Hepatic stellate cell (primary cell): ENCODE data around the gene MEG3.

Experiments used
- DNase-seq: peaks from one replicate; pipeline ENCODE4 v3.0.0; 2011; ENCODE audit warnings: low spot score

Gene MEG3

DNA sequence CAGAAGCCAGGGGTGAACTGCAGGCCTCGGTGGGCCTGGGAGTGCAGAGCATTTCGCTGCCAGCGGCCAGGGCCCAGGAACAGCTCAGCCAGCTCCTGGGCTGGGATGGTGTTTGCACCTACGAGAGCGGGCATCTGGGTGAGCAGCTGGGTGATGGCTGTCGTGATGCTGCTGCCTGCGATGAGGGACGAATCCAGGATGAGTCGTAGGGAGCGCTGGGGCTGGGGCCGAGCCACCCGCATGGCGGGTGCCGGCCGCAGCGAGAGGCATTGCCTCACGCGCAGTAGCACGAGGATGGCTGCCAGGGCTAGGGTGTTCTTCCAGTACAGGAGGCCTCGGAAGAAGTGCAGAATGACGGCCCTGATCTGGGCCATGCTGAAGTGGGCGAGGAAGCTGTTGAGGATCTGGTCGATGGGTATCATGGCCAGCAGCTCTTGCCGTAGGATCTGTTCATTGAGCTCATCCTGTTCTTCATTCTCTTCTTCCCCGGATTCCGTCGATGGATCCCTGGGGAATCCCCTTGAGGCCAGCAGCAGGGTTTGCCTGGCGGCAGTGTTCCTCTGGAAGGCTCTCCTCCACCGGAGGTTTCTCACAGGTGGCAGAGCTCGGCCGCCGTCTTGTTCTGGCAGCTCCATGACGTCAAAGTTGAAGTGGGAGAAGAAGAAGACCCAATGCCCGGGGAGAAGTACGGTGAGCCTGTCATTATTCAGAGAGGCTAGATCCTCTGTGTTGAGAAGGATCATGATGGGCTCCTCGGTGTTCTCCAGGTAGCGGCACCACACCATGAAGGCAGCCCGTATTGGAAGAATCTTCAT, 55.5 kb downstream of the MEG3 start:
- no peak for DNase-seq

DNA sequence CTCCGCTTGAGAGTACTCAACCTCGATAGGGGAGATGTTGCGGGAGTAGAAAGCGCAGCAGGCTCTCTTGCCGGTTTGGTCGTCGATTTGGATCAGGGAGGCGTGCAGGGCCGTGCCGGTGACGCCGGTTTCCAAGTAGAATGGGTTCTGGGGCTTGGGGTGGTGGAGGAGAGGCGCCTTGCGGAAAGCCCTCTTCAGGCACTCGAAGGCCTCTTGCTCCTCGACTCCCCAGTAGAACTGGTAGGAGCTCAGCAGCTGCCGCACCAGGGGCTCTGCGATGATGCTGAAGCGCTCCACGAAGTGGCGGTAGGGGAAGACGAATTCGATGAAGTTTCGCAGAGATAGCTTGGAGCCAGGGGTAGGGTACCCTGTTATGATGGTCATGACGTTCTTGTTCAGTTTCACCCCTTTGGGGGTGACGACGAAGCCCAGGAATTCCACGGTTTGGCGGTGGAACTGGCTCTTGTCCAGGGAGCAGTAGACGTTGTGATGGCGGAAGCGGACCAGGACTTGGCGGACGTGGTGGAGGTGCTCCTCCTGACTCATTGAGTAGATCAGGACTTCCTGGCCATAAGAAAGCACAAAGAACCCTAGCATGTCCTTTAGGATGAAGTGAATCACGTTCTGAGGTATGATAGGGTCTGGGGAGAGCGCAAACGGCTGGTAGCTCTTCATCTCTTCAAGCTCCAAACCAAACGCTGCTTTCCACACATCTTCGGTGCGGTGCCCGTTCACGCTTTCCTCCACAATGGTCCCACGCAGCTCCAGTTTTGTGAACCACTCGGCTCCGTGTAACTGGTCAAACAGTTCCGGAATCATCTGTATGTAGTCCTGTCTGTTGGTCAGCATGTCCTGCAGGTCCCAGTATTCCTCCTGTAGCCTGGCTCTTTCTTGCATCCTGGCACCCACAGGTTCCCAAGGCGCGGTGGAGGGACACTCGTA, 56.4 kb downstream of the MEG3 start:
- DNase-seq, result no peak

DNA sequence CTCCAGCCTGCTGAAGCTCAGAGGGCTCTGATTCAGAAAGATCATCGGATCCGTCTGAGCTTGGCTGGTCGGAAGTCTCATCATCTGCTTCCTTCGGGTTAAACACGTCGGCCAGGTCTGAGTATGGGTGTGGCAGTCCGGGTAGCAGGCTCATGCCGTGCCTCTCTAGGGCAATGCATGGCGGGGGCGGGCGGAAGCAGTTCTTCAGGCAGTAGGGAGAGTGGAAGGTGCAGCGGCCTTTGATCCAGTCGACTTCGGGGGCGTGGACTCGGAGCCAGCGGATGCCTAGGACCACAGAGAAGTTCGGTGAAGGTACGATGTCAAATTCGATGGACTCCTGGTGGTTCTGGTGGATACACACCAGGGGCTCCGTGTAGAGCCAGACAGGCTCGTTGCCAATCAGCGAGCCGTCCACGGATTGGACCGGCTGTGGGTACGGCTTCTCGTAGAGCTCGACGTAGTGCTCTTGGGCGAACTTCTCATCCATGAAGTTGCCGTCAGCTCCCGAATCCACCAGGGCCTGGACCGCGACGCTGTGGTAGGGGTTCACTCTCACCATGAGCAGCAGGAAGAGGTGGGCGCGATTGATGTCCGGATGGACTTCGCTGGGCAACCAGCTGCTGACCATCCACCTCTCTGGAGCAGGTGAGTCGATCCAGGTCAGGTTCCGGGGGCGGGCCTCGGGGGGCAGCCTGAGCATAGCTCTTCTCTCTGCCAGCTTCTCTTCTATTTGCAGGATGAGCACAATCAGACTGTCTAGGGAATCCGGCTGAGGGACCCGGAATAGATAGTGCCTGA, 57.3 kb downstream of the MEG3 start:
- no peak for DNase-seq

DNA sequence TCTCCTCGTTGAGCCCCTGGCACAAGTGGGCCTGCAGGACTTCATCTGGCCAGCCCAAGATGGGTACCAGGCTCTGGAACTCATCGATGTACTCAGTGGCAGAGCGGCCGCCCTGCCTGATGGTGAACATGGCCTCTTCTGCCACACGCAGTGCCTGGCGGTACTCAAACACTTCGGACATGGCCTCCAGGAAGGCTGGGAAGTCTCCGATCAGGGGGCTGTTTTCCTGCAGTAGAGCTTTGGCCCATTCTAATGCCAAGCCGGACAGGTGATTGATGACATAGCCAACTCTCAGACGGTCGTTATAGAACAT, 57.8 kb downstream of the MEG3 start:
- DNase-seq, result no peak

DNA sequence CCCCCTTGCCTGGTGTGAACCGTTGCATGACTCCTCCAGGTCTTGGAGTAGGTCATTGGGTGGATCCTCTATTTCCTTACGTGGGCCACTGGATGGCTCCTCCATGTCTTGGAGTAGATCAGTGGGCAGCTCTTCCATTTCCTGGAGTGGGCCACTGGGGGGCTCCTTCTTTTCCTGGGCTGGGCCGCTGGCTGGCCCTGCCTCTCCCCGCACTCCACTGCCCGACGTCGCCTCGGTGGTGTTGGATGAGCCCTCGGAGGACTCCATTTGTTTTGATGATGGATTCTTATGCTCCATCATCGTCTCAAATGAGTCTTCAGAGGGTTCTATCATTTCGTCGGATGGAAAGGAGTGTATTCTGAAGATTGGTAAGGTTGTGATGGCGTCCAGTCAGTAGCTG, 58.5 kb downstream of the MEG3 start:
- no peak for DNase-seq

DNA sequence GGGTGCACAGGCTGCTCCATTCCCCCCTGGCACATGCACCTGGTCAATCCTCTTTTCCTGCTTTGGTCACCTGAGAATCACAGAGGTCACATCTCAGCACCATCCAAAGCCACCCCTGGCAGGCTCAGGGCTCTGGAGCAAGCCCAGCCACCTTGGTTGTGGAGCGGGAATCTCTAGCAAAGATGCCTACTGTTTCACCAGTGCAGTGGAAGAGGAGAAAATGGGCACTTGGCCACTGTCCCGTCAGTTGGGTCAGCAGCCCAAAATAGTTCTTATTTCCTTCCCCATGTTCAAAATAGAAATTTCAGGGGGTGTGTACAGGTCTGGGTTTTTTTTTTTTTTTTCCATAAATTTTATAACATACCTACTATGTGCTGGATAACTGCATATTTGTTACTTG, 59.3 kb downstream of the MEG3 start:
- no peak for DNase-seq

DNA sequence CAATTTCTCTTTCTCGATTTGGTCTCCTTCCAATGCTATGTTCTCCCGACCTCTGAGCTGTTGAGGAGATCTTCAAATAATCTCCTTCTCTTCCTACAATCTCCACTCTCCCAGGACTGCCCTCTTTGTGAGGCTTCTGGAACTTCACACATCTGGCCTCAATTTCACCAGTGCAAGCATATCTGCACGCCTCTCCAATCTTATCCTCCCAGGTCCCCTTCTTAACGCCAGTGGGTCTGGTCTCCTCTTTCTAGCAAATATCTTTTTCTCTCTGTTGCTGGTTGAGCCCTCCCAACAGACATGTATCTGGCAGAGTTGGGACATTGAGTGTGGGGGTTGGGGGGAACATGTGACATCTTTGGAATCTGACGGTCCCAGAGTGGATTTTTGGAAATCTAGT, 59.7 kb downstream of the MEG3 start:
- DNase-seq, result no peak

DNA sequence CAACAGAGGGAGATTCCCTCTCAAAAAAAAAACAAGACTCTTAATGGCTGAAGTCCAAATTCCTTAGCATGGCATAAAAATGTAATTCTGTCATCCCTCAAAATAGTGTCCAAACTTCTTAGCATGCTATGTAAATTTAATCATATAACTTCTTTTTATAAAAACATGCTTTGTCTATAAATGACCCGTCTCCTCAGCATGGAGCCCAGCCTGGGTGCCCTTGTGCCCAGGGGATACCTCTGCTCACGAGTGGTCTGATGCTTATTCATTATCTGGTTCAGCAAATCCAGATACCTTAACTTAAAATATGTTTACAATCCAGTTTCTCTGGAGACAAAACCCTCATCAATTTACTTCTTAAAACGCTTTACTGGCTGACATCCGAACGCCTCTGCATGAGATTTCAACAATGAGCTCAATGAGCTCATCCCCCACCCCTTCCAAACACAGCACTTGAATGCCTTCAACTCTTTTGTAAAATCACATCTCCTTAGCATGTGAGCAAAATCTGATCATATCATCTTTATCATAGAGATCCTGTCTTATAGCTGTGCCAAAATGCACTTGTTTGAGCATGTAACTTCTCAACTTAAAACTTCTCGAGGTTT, 61.9 kb downstream of the MEG3 start:
- no peak for DNase-seq

DNA sequence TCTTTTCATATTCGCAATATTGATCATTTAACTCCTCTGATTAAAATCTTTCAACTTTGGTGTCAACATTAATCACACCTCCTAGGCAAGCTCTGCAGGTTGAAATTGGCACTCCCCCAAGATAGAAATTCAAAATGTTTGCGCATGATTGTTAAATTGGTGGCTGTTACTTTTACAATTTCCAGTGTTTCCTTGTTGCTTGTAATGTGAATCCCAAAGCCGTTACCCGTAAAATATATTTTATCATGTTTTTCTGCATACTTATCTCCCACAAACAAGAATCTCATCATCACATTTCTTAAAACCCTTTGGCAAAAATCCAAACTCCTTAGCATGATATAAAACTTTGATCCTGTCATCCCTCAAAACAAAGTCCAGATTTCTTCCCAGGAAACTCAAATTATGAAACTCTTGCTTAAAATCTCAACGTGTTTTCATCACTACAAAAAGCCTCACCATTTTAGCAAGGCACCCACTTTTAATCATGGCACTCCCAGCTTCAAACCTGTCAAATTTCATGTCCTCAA, 62.9 kb downstream of the MEG3 start:
- DNase-seq, result no peak

DNA sequence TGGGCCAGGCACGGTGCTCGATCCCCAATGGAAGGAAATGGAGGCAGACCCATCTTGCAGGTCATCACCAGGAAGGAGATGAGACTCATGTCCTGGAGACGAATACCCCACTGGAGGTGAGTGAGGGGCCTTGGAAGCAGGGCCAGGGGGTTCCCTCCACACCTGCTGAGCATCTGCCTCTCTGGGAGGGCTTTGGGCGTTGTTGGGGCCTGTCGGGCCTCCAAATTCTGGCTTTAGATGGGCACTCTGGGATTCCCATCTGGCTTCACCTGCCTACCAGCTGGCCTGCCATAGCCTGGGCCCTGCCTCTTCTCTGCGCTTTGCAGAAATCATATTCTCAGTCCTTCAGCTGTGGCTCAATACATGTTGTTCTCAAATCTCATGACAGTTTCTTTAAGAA, 63.7 kb downstream of the MEG3 start:
- DNase-seq, result no peak

DNA sequence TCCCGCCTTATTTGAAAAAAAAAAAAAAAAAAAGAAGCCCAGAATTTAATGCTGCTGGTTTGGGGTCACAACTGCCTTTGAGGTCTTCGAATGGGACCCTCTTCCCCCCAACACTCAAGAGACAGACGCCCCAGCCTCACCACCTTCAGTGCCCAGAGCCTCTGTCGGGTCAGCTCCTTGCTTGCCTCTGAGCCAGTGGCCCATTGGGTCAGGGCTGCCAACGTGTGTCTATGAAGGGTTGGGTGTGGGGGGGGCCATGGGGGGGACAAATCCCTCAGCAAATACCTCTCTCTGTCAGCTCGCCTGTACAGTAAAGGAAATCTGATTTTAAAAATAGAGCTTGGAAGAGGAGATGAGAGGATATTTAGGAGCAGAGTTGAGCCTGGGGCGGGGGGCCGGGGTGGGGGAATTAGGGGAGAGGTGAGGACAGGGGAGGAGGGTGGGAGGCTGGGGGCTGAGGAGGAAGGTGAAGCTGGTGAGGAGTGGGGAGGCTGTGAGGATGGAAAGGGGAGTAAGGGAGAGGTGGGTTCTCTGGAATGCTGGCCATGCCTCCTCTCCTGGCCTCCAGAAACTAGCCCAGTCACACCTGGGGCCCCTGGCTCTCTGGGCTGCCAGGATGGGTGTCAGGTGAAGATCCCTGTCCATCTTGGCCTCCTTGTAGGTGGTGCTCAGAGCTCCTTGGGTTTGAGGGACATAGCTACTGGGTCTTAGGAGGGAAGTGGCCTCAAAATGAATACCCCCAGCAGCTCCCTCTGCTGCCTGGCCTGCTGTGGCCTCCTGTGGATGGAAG, 64.3 kb downstream of the MEG3 start:
- no peak for DNase-seq

DNA sequence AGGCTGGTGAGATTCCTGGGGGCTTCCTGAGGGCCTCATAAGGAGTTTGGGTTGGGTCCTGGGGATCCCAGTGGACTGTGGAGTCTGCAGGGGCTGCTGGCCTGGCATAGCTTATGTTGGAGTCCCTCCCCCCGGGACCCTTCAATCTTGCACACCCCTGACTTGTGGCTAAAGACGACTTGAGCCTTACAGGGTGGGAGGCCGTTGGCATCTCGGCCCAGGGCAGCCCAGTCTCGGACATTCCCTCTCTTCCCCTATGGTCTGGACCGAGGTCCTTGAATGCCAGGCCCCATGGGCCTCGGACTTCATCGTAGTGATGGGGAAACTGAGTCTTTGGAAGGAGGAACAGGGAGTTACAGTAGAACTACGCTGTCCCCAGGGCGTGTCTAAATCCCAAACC, 65.1 kb downstream of the MEG3 start:
- DNase-seq, result no peak

DNA sequence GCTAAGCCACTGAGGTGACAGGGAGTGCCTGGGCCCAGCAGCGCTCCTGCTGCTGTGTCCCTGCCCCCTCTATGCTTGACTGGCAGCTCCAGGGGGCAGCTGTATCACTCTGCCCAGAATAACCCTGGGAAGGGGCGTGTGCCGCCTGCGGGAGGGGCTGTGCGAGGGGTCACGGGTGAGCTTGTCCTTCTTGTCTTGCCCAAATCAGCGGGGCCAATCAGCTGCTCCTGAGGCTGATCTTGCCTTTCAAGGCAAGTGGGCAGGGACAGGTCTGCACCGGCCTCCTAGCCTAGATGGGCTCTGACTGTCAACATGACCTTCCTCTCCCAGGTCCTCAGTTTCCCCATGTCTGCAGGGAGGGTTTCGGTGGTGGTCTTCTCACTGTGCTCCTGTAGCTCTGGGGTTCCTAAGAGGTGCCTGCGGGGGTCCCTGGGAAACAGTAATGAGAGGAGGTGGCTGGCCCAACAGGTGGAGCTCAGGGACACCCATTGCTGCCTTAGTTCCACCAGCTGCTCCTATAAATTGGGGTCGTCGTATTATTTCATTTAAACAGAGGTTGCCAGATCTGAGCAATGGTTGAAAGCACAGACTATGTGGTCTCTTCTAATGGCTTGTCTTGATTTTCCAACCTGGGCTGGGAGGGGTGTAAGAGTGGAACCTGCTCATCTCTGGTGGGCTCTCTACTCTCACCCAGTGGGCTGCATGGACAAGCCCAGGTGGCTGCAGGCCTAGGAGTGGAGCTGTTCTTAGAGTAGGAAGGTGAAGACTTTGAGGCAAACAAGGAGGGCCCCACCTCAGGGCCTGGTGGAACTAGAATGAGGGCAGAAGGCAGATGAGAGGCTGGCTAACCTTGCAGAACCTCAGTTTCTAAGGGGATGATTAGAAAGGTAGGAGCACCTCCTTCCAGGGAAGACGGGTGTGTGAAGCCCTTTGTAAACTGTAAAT, 65.9 kb downstream of the MEG3 start:
- DNase-seq, result no peak

DNA sequence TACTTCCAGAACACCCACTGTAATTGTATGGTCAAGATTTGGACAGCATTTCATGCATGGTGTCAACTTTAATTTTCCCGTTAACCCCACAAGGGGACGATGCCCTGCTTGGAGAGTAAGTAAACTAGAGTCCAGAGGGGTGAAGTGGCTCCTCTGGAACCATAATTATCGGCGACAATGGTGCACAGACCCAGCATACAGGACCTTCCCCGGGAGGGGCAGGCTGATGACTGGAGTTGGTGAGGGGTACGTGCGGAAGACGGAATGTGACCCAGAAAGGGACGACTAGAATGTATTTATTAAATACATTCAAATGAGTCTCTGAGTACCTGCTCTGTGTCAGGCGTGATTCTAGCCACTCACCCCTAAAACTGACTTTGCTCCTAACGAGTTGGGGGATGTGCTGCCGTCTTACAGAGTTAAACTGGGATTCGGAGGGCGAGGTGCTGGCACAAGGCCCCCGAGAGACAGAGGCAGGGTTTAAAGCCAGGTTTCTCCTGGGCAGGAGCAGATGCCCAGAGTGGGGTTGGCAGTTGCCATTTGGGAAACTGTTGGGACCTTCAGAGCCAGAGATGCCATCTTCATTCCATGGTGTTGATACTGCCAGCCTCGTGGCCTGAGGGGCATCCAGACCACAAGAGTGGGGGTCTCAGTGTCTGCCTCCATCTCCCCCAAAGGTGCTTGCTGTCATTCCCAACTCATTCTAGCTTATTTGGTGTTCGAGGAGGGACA, 66.7 kb downstream of the MEG3 start:
- DNase-seq, result no peak

DNA sequence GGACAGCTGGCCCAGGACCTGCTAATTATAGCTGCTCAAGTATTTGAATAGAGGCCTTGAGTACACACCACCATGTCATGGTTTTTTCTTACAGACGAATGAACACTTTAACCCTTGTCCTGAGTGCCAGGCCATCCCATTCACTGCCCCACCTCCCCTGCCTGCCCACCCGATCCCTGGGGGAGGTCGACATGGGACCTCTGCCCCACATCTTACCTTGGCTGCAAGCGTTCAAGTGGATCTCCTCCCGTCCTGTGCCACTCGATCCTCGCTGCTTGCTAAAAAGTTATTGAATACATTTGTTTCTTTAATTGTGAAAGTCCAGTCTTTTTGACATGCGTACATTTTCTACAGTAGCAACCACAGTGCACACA, 67.3 kb downstream of the MEG3 start:
- no peak for DNase-seq

DNA sequence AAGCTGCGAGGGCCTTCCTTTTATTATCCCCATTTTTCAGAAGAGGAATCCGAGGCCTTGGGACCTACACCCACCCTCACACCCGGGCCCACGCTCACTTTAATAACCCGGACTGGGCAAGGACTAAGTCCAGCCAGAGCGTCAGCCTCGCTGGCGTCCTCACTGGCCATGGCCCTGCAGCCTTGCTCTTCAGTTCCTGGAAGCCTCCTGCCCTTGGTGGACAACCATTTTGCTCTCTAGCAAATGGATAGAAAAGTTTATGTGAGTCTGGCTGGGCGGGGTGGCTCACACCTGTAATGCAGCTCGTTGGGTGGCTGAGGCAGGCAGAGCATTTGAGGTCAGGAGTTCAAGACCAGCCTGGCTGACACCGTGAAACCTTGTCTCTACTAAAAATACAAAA, 67.8 kb downstream of the MEG3 start:
- DNase-seq, result no peak

DNA sequence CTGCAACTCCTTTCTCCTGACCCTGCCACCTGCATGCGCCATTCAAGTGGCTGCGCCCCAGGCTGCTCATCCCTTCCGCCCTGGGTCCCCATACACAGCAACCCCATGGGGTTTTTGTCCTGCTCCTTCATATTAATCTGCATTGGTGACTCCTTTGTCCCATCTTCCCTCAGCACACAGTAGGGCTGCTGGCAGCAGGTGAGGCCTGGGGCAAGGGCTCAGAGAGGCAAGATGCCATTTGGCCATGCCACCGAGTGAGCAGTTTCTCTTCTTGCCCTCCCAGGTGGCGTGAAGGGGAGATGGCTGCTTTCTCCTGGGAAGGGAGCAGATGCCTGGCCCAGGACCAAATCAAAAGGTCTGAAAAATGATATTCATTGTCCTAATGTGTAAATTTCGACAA, 68.5 kb downstream of the MEG3 start:
- no peak for DNase-seq

DNA sequence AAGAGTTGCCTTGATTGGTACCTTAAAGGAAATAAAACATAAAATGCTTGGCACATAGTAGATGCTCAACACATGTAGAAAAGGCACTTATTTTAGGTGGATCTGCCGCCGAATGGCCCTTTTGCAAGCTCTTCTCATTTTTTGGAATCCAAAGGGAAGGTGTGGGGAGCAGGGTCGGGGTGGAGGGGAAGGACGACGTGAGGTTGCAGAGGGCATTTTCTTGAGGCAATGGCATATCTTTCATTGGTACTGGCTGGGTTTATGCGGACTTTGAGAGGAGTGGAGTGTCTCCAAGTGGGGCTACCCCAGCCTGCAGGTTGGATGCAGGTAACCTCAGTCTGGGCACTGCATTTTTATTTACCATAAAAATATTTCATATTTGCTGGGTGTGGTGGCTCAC, 69.5 kb downstream of the MEG3 start:
- DNase-seq, result no peak

DNA sequence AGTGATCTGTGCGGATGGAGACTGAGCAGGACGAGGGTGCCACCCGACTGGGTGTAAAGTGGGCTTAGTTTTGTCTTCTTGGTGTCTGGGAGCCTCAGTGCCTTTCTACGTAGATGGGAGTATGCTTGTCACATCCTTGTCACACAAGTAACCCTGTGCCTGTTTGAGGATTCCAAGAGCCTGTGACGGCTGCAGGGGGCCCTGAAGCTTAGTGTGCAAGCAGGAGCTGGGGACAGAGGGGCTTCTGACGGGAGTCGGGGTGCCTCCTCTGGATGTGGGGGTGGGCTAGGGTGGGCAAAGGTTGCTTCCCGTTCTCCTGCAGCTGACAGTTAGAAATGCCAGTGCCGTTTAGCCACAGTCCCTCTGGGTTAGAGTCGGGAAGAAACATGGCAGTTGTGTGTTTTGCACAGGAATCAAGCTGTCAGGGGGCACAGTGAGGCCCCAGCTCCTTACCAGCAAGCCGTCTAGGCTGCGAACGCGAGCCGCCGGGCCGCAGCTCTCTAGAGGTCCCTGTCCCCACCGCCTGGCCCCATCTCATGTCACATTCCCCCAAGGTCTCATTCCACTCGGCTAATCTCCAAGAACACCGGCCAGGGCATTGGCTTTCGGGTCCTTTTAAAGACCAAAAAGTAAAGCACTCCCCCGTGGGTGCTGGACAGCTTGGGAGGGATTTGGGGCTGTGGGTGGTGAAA, 70.6 kb downstream of the MEG3 start:
- DNase-seq, result no peak
